Endothelial cell of umbilical vein (primary cell): ENCODE data around the gene MEP1B. TPM values are rescaled to one million over a fixed set of nuclear protein-coding genes. Genes with fewer than 3 reads are reported as not detected.

Source experiments
- BruUV-seq: library from RNA; stranded (reverse); fragments of 400-500 nt; replicated peaks from 2 replicates; lab custom pipeline; 2021; lab: Mats Ljungman, UMichigan
- CTCF ChIA-PET: fragments of 300-600, 350-600 bp; sonication (Branson Sonifier 250); formaldehyde crosslinking; loops from one replicate; lab custom pipeline; 2021; ENCODE audit warnings: antibody characterized with exemption, inconsistent platforms; lab: Charles Lee
- POLR2A ChIA-PET: fragments of 300-600, 350-600 bp; sonication (Branson Sonifier 250); formaldehyde crosslinking; loops from one replicate; lab custom pipeline; 2021; ENCODE audit warnings: antibody characterized with exemption, inconsistent platforms; lab: Charles Lee
- DNase-seq: peaks from one replicate; pipeline ENCODE4 v3.0.0-alpha.2; 2011; ENCODE audit warnings: low read depth, low spot score
- FAIRE-seq: peaks from 2 replicates; lab custom pipeline; 2011; peaks lifted over from hg19 to GRCh38; lab: Jason Lieb, UNC
- H2AFZ ChIP-seq: 2 replicates; pipeline ENCODE4 v1.6.0; 2012; ENCODE audit warnings: low read depth, low read length, control low read depth, inconsistent platforms
- H3K27ac ChIP-seq: 2 replicates; pipeline ENCODE4 v1.5.1; 2011; ENCODE audit warnings: low read depth, mild to moderate bottlenecking, control low read depth, low read length, moderate library complexity; ENCODE audit not compliant: insufficient read depth
- H3K27me3 ChIP-seq, 2 experiments: 2 replicates each; pipeline versions ENCODE4 v1.6.0 to v1.6.1; 2011; ENCODE audit warnings: low read length in 2 of 2, mixed read lengths in 1 of 2; ENCODE audit not compliant: control insufficient read depth in 2 of 2, insufficient read depth in 2 of 2
- H3K36me3 ChIP-seq, 2 experiments: 2 replicates in 1 of 2; 3 replicates in 1 of 2; pipeline ENCODE4 v1.5.1; 2011; ENCODE audit warnings: low read length in 2 of 2, mild to moderate bottlenecking in 1 of 2, moderate library complexity in 1 of 2; ENCODE audit not compliant: control insufficient read depth in 2 of 2, insufficient read depth in 2 of 2; ENCODE audit errors: extremely low read depth in 1 of 2
- H3K4me1 ChIP-seq: 3 replicates; pipeline ENCODE4 v1.5.1; 2011; ENCODE audit warnings: mild to moderate bottlenecking, low read length; ENCODE audit not compliant: control insufficient read depth, insufficient read depth; ENCODE audit errors: extremely low read depth
- H3K4me2 ChIP-seq: 2 replicates; pipeline ENCODE4 v1.6.1; 2011; ENCODE audit warnings: low read length, control low read depth, mixed read lengths; ENCODE audit not compliant: insufficient read depth
- H3K4me3 ChIP-seq, 3 experiments: fragments of 200-600 bp in 1 of 3; sonication (generic), shearing (Covaris generic) in 1 of 3; replicated peaks in 1 of 3; 2 replicates each; pipeline ENCODE4 v1.5.1; 2011 to 2016; ENCODE audit warnings: control low read depth in 3 of 3, low read length in 3 of 3, mild to moderate bottlenecking in 2 of 3, inconsistent platforms in 1 of 3, low read depth in 1 of 3, moderate library complexity in 1 of 3; ENCODE audit not compliant: insufficient read depth in 1 of 3
- H3K79me2 ChIP-seq: 2 replicates; pipeline ENCODE4 v1.6.0; 2012; ENCODE audit warnings: low read length, inconsistent platforms; ENCODE audit not compliant: control insufficient read depth, insufficient read depth
- H3K9ac ChIP-seq: replicated peaks from 2 replicates; pipeline ENCODE3; 2011; ENCODE audit warnings: low read length, control low read depth; ENCODE audit not compliant: insufficient read depth; ENCODE audit errors: extremely low read depth
- H3K9me1 ChIP-seq: replicated peaks from 3 replicates; pipeline ENCODE4 v1.6.0; 2011; ENCODE audit warnings: mild to moderate bottlenecking, low read length; ENCODE audit not compliant: control insufficient read depth, insufficient read depth; ENCODE audit errors: extremely low read depth
- H3K9me3 ChIP-seq: replicated peaks from 2 replicates; pipeline ENCODE4 v1.5.1; 2012; ENCODE audit warnings: low read length, inconsistent platforms; ENCODE audit not compliant: control insufficient read depth, insufficient read depth
- H4K20me1 ChIP-seq: replicated peaks from 2 replicates; pipeline ENCODE3; 2011; ENCODE audit warnings: mild to moderate bottlenecking, low read length; ENCODE audit not compliant: control insufficient read depth, insufficient read depth; ENCODE audit errors: extremely low read depth
- CTCF ChIP-seq, 2 donors: IDR thresholded peaks; 1 replicate in 1 of 2; 2 replicates in 1 of 2; pipeline ENCODE4 v1.5.1; 2011; ENCODE audit warnings: low read length in 2 of 2, mild to moderate bottlenecking in 2 of 2, moderate library complexity in 2 of 2, control low read depth in 1 of 2, inconsistent platforms in 1 of 2, low read depth in 1 of 2; ENCODE audit not compliant: insufficient read depth in 1 of 2; ENCODE audit errors: extremely low read depth in 1 of 2
- EZH2 ChIP-seq: IDR thresholded peaks from 2 replicates; pipeline ENCODE4 v1.6.1; 2012; ENCODE audit warnings: borderline replicate concordance, low read depth, mild to moderate bottlenecking, moderate library complexity, low read length, inconsistent platforms; ENCODE audit not compliant: severe bottlenecking
- FOS ChIP-seq: IDR thresholded peaks from 2 replicates; pipeline ENCODE4 v1.6.1; 2011; ENCODE audit warnings: mild to moderate bottlenecking, low read length, moderate library complexity, borderline replicate concordance; ENCODE audit not compliant: insufficient read depth
- GATA2 ChIP-seq: IDR thresholded peaks from 2 replicates; pipeline ENCODE4 v1.7.0; 2011; ENCODE audit warnings: low read depth, mild to moderate bottlenecking, moderate library complexity, mixed read lengths, low read length; ENCODE audit not compliant: insufficient read length, insufficient read depth
- JUN ChIP-seq: IDR thresholded peaks from 2 replicates; pipeline ENCODE4 v1.6.1; 2011; ENCODE audit warnings: borderline replicate concordance, low read depth; ENCODE audit not compliant: insufficient read length, insufficient read depth
- MAX ChIP-seq: IDR thresholded peaks from 2 replicates; pipeline ENCODE4 v1.6.1; 2011; ENCODE audit not compliant: insufficient read depth, insufficient read length
- MYC ChIP-seq: IDR thresholded peaks from one replicate; pipeline ENCODE4 v1.6.1; 2011; ENCODE audit warnings: mild to moderate bottlenecking, low read depth, low read length
- POLR2A ChIP-seq: IDR thresholded peaks from 2 replicates; pipeline ENCODE4 v1.6.1; 2012; ENCODE audit warnings: low read depth, mild to moderate bottlenecking, control low read depth, low read length
- POLR2AphosphoS5 ChIP-seq: IDR thresholded peaks from 2 replicates; pipeline ENCODE4 v1.6.1; 2012; ENCODE audit warnings: low read depth, mild to moderate bottlenecking, control low read depth, low read length, moderate library complexity; ENCODE audit not compliant: insufficient read depth
- dilution Hi-C: fragments of 300-500 bp; cut with MboI; formaldehyde crosslinking; loops from one replicate; pipeline ENCODE4 v1.15.0; 2019; ENCODE audit warnings: low sequenced_read_pairs; ENCODE audit not compliant: extremely low pct_ligation_motif_present
- intact Hi-C: fragments of 100-400 bp; cut with micrococcal nuclease; formaldehyde crosslinking; loops from one replicate; pipeline ENCODE4 v1.10.0; 2022
- polyA plus RNA-seq, 4 experiments: library from polyadenylated mRNA; depleted of rRNA in 3 of 4; stranded (reverse) in 3 of 4; unstranded in 1 of 4; fragments of >200 nt; gene quantifications; 2 replicates each; pipeline versions ENCODE4 v1.2.1 to v1.2.3, GENCODE V29; 2011 to 2012; ENCODE audit warnings: missing spikeins in 1 of 4
- total RNA-seq: library from RNA; stranded (reverse); gene quantifications from 2 replicates; pipeline ENCODE4 v1.2.3, GENCODE V29; 2021

MEP1B gene
- total and polyA plus RNA-seq, 2 donors (not counting 3 experiments of a cell fraction or from before 2014, with no cell fraction given), result not detected

- Histone ChIP-seq H3K4me3 (no peak overlapping the region), H3K9me1 (no peaks in the 10 kb centered on the region), H3K4me1 (no peaks in the 10 kb centered on the region), H3K27me3 (no peaks in the 10 kb centered on the region), H3K9me3 (no peaks in the 10 kb centered on the region), H4K20me1 (no peaks in the 10 kb centered on the region), H3K79me2 (no peaks in the 10 kb centered on the region), H3K4me2 (no peak overlapping the region), H3K27ac (no peak overlapping the region), H3K36me3 (no peaks in the 10 kb centered on the region), H2AFZ (no peak overlapping the region), H3K9ac (no peak overlapping the region)
- dilution Hi-C loops, result no loop called here
- no peak for FAIRE-seq
- POLR2A ChIA-PET, result no interaction called here
- DNase-seq, result no peak
- no TSS peak for BruUV-seq
- CTCF ChIA-PET, result interaction anchor here (1.8 kb wide), 1 partner anchor 376 kb away, joined by 4 read pairs; no protein-coding TSS in a partner anchor
- intact Hi-C loops, result no loop called here
- TF ChIP-seq GATA2, result no peak
- TF ChIP-seq MYC, result no peak
- no peak for TF ChIP-seq POLR2A
- no peak for TF ChIP-seq FOS
- TF ChIP-seq EZH2, result no peak
- TF ChIP-seq JUN, result no peak
- TF ChIP-seq MAX, result no peak
- no peak for TF ChIP-seq CTCF (IDR thresholded peaks at IDR 0.05; ENCODE audit: extremely low read depth in 1 of 2, insufficient read depth in 1 of 2, low read depth in 1 of 2, low read length in 2 of 2)
- no peak for TF ChIP-seq POLR2AphosphoS5
Measured at GRCh38 chr18:32173654-32174053, 16.2 kb upstream of the MEP1B start.
